Glutamatergic neuron (in vitro differentiated cells): Measurements from ENCODE around the gene PXK. TPM values are rescaled to one million over a fixed set of nuclear protein-coding genes. Genes with fewer than 3 reads are reported as not detected.

Experiments used
- DNase-seq: peaks from one replicate; pipeline ENCODE4 v3.0.0; 2022
- H3K27ac Mint-ChIP-seq: one replicate; pipeline ENCODE4 v1.8.0; 2020; ENCODE audit warnings: mild to moderate bottlenecking, mixed read lengths, inconsistent platforms; ENCODE audit not compliant: unreplicated experiment
- H3K27me3 Mint-ChIP-seq: one replicate; pipeline ENCODE4 v1.8.0; 2020; ENCODE audit warnings: mild to moderate bottlenecking, moderate library complexity, mixed read lengths, inconsistent platforms; ENCODE audit not compliant: unreplicated experiment
- H3K36me3 Mint-ChIP-seq: one replicate; pipeline ENCODE4 v1.8.0; 2020; ENCODE audit warnings: mild to moderate bottlenecking, mixed read lengths, inconsistent platforms; ENCODE audit not compliant: unreplicated experiment
- H3K4me1 Mint-ChIP-seq: one replicate; pipeline ENCODE4 v1.8.0; 2020; ENCODE audit warnings: mild to moderate bottlenecking, low read depth, mixed read lengths, inconsistent platforms; ENCODE audit not compliant: unreplicated experiment
- H3K4me3 Mint-ChIP-seq: one replicate; pipeline ENCODE4 v1.8.0; 2020; ENCODE audit warnings: mild to moderate bottlenecking, mixed read lengths, inconsistent platforms; ENCODE audit not compliant: unreplicated experiment
- H3K9me3 Mint-ChIP-seq: one replicate; pipeline ENCODE4 v1.8.0; 2020; ENCODE audit warnings: mild to moderate bottlenecking, moderate library complexity, mixed read lengths, inconsistent platforms; ENCODE audit not compliant: unreplicated experiment
- CTCF ChIP-seq: fragments of 200-600 bp; sonication (generic); IDR thresholded peaks from one replicate; pipeline ENCODE4 v1.5.0; 2021; ENCODE audit not compliant: partially characterized antibody, unreplicated experiment
- total RNA-seq: library from RNA; stranded (reverse); fragmentation: NEBNext Ultra II Directional; extraction: Animal tissue kit (Norgen Biotek cat#: 25700); gene quantifications from one replicate; pipeline ENCODE4 v1.2.1, GENCODE V29; 2021; ENCODE audit not compliant: unreplicated experiment

Gene PXK
- total RNA-seq, 1 donor from 2014 or later: 14.0 TPM

- no peak for TF ChIP-seq CTCF
- Mint-ChIP-seq H3K27me3 (no peaks in the 10 kb centered on the region), H3K9me3 (no peaks in the 10 kb centered on the region), H3K36me3 (no peaks in the 10 kb centered on the region), H3K27ac (no peak overlapping the region), H3K4me3 (no peak overlapping the region), H3K4me1 (no peaks in the 10 kb centered on the region)
- no peak for DNase-seq
Observed at GRCh38 chr3:58358092-58358491, 25.4 kb downstream of the PXK start.

GRCh38 chr3:58358808-58359207, 26.1 kb downstream of the PXK start:
- H3K4me1 Mint-ChIP-seq: no peaks in the 10 kb centered on the region
- H3K9me3 Mint-ChIP-seq: no peaks in the 10 kb centered on the region
- no peaks in the 10 kb centered on the region for H3K27me3 Mint-ChIP-seq
- H3K27ac Mint-ChIP-seq: no peak overlapping the region
- H3K4me3 Mint-ChIP-seq: no peak overlapping the region
- DNase-seq: no peak
- H3K36me3 Mint-ChIP-seq: no peaks in the 10 kb centered on the region
- no peak for TF ChIP-seq CTCF

GRCh38 chr3:58359621-58360020, 26.9 kb downstream of the PXK start:
- no peak for TF ChIP-seq CTCF
- H3K4me3 Mint-ChIP-seq: no peak overlapping the region
- no peak for DNase-seq
- no peaks in the 10 kb centered on the region for H3K36me3 Mint-ChIP-seq
- H3K27me3 Mint-ChIP-seq: no peaks in the 10 kb centered on the region
- no peak overlapping the region for H3K27ac Mint-ChIP-seq
- H3K4me1 Mint-ChIP-seq: no peaks in the 10 kb centered on the region
- no peaks in the 10 kb centered on the region for H3K9me3 Mint-ChIP-seq

DNA sequence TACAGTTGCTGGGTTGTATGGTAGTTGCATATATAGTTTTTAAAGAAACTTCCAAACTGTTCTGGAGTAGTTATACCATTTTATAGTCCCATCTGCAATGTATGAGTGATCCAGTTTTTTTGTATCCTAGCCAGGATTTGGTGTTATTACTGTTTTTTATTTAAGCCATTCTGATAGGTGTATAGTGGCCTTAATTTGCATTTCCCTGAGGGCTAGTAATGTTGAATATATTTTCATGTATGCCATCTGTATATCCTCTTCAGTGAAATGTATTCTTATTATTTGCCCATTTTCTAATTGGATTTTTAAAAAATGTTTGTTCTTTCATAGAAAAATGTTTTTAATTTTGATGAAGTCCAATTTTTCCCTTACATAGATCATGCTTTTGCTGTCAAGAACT, 29.2 kb downstream of the PXK start:
- no peak overlapping the region for H3K4me3 Mint-ChIP-seq
- no peaks in the 10 kb centered on the region for H3K27me3 Mint-ChIP-seq
- DNase-seq: no peak
- no peaks in the 10 kb centered on the region for H3K9me3 Mint-ChIP-seq
- H3K4me1 Mint-ChIP-seq: no peaks in the 10 kb centered on the region
- H3K27ac Mint-ChIP-seq: no peak overlapping the region
- H3K36me3 Mint-ChIP-seq: no peaks in the 10 kb centered on the region
- no peak for TF ChIP-seq CTCF

- Mint-ChIP-seq H3K4me3 (no peak overlapping the region), H3K4me1 (no peaks in the 10 kb centered on the region), H3K9me3 (no peaks in the 10 kb centered on the region), H3K27ac (no peak overlapping the region), H3K27me3 (no peaks in the 10 kb centered on the region), H3K36me3 (no peaks in the 10 kb centered on the region)
- TF ChIP-seq CTCF: no peak
- no peak for DNase-seq
Observed at GRCh38 chr3:58366699-58367098, 34.0 kb downstream of the PXK start.
